Measurements from ENCODE around the gene HTR2C. TPM values are rescaled to one million over a fixed set of nuclear protein-coding genes. Genes with fewer than 3 reads are reported as not detected.
"Not testable (repeated sequence)": the region's sequence is repeated elsewhere in the genome, so short reads cannot be mapped to it uniquely, and the experiment has no call there.

The HTR2C gene
- total RNA-seq, 3 donors from 2014 or later, result not detected

DNA sequence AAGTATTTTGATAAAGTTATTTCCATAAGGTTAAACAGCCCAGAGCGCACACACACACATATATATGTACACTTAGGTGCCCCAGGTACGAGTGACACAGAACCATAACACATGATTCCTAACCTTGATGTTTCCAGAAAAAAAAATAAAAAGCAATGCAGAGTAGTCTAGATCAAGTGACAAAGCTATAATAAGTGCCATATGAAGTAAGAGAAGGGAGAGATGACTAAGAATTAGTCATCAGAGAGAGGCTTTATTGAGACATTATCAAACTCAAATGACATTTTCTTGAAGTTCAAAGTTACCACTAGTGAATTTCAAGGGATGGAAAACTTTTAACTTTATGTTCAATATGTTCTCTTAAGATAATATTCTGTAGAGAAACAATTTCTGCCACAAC, 215.0 kb downstream of the HTR2C start:
- H3K36me3 Mint-ChIP-seq (ENCODE audit: insufficient read depth), result no peaks in the 10 kb centered on the region
- H3K27me3 Mint-ChIP-seq (ENCODE audit: low read depth), result no peaks in the 10 kb centered on the region

DNA sequence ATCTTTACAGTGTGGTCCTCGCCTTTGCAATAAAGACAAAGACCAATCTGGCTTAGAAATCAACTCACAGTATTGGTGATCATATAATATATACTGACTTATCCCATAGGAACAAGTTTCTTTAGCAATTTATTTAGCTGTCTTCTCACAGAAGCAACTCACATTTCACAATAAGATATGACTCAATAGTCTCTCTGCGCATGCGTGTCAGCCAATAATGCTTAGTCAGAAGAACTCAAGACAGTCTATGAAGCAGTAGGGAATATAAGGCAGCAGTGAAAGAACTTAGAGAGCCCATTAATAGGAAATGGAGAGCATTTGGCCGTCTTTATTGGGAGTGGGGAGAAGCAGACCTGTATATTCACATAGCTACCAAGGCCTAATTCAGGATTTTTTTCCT, 216.8 kb downstream of the HTR2C start:
- H3K4me3 Mint-ChIP-seq, result no peak overlapping the region

More for the DNA sequence above, 215.0 kb downstream of the HTR2C start:
- DNase-seq (no peak), ATAC-seq (no peak)
- Mint-ChIP-seq H3K9me3 (no peaks in the 10 kb centered on the region), H3K4me1 (ENCODE audit: low read depth) (no peaks in the 10 kb centered on the region), H3K4me3 (no peak overlapping the region)

DNA sequence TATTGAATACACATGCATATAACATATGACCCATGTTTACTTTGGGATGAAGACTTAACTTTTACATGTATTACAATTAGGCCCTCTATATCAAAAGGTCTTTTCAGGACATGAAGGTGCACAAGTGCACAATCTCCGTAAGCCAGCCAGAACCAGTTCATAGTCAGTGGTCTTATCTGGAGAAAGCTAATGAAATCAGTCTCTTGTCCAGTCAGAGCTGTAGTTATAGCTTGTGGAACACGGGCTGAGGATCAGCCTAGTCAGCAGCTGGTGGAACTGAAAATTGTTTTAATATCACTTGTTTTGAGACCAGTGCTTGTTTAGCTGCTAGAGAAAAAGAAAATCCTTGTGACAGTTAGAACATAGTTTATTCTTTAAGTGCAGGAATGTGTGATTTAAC, 235.6 kb downstream of the HTR2C start:
- H3K4me1 Mint-ChIP-seq (ENCODE audit: low read depth), result no peaks in the 10 kb centered on the region
- DNase-seq (no peak), ATAC-seq (no peak)
- H3K36me3 Mint-ChIP-seq (ENCODE audit: insufficient read depth), result no peaks in the 10 kb centered on the region
- no peaks in the 10 kb centered on the region for H3K27me3 Mint-ChIP-seq (ENCODE audit: low read depth)
- no peak overlapping the region for H3K4me3 Mint-ChIP-seq
- H3K9me3 Mint-ChIP-seq, result no peaks in the 10 kb centered on the region

More for the DNA sequence above, 216.8 kb downstream of the HTR2C start:
- no peaks in the 10 kb centered on the region for H3K9me3 Mint-ChIP-seq
- ATAC-seq (no peak), DNase-seq (no peak)
- no peaks in the 10 kb centered on the region for H3K27me3 Mint-ChIP-seq (ENCODE audit: low read depth)
- H3K4me1 Mint-ChIP-seq (ENCODE audit: low read depth), result no peaks in the 10 kb centered on the region
- no peaks in the 10 kb centered on the region for H3K36me3 Mint-ChIP-seq (ENCODE audit: insufficient read depth)

DNA sequence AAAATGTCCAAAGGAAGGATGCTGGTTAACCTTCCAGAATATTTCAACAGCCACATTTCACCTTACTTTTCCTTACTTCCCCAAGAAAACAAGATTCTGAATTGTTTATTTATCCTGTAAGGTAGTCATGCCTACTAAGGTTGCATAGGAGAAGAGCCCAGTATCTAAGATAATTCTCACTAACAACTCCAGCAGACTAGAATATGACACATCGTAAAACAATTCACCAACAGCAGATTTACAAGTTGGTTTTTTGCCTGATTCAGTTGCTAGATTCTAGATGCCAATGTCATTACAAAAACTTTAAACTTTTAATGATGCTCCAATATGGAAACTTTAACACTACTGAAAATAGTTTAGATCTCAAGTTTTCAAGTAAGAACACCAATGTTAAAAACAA, 257.2 kb downstream of the HTR2C start:
- DNase-seq, result no peak
- Mint-ChIP-seq H3K36me3 (ENCODE audit: insufficient read depth) (no peaks in the 10 kb centered on the region), H3K27me3 (ENCODE audit: low read depth) (no peaks in the 10 kb centered on the region), H3K4me3 (no peak overlapping the region), H3K9me3 (no peaks in the 10 kb centered on the region), H3K4me1 (ENCODE audit: low read depth) (no peaks in the 10 kb centered on the region)
- ATAC-seq, result no peak

DNA sequence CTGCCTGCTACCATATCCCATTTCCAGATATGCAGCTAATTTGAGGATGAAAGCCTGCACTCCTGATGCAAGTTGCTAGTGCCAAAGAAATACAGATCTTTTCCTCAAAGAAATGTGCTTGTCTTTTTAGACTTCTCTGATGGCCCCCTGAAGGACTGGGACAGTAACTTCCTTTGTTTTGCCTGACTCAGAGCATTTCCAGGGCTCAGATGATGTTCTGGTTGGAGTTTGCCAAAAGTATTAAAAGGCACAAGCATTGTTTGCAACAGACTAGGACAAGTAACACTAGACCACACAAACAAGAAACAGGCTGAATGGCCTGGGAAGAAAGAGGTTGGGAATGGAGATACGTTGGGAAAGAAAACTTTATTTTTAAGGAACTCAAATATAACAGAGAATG, 258.3 kb downstream of the HTR2C start:
- Mint-ChIP-seq H3K27me3 (ENCODE audit: low read depth) (no peaks in the 10 kb centered on the region), H3K4me3 (no peak overlapping the region), H3K4me1 (ENCODE audit: low read depth) (no peaks in the 10 kb centered on the region), H3K36me3 (ENCODE audit: insufficient read depth) (no peaks in the 10 kb centered on the region), H3K9me3 (no peaks in the 10 kb centered on the region)
- no peak for DNase-seq
- ATAC-seq, result no peak

DNA sequence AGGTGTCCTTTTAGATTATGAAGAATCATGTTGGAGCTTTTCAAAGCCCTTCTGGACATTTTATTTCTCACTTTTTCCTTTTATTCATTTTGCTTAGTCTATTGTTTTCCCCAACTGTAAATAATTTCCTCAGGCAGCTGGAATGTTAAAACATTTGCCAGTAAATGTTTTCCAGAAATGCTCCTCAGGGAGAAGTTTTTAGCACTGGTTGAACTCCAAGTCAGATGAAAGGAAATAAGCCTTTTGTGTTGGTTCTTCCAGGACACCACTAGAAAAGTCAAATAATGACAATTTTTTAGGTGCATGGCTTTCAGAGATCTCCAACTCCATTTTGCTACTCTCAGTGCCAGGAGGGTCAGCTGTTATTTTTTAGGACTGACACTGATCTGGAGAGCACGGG, 305.6 kb downstream of the HTR2C start:
- H3K27me3 Mint-ChIP-seq (ENCODE audit: low read depth), result no peaks in the 10 kb centered on the region
- H3K4me1 Mint-ChIP-seq (ENCODE audit: low read depth), result no peaks in the 10 kb centered on the region
- H3K36me3 Mint-ChIP-seq (ENCODE audit: insufficient read depth), result no peaks in the 10 kb centered on the region
- DNase-seq (no peak), ATAC-seq (no peak)
- H3K4me3 Mint-ChIP-seq, result no peak overlapping the region
- no peaks in the 10 kb centered on the region for H3K9me3 Mint-ChIP-seq

DNA sequence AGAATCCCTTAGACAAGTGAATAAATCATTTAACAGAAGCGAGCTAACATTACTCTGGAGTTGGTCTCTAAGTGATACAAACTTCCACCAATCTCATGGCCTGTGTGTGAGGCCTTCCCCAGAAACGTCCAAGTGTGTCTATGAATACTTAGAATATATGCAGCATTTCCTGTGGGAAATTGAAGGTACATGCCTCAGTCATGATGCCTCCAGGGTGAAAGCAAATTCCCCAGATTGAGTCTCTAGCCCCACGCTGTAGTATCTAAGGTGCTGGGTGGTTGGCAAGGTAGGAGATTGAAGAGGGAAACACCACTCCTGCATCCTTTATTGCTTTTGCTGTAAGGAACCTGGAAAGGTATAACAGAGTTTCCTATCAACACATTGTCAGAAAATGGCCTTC, 319.7 kb downstream of the HTR2C start:
- DNase-seq (no peak), ATAC-seq (no peak)

DNA sequence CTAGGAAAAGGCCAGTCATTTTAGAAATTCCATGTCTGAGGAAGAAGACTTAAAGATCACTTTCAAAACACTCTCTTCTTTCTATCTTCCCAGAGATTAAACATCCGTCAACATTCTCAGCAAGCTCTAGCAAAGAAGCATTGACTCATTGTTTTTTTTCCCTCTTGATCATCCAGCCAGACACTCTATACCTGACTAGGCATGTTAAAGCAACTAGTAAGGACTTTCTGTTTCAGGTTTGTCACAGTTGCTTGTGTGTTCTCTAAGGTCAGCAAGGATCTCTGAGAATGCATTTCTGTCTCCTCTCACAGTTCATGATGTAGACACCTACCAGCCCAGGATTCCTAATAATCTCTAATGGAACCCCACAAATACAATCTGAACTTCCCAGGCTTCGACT, 321.4 kb downstream of the HTR2C start:
- no peak for DNase-seq
- H3K4me3 Mint-ChIP-seq, result no peak overlapping the region
- H3K27me3 Mint-ChIP-seq (ENCODE audit: low read depth), result no peaks in the 10 kb centered on the region

More for the DNA sequence above, 319.7 kb downstream of the HTR2C start:
- Mint-ChIP-seq H3K9me3 (no peaks in the 10 kb centered on the region), H3K4me3 (no peak overlapping the region), H3K36me3 (ENCODE audit: insufficient read depth) (no peaks in the 10 kb centered on the region), H3K27me3 (ENCODE audit: low read depth) (no peaks in the 10 kb centered on the region), H3K4me1 (ENCODE audit: low read depth) (no peaks in the 10 kb centered on the region)

DNA sequence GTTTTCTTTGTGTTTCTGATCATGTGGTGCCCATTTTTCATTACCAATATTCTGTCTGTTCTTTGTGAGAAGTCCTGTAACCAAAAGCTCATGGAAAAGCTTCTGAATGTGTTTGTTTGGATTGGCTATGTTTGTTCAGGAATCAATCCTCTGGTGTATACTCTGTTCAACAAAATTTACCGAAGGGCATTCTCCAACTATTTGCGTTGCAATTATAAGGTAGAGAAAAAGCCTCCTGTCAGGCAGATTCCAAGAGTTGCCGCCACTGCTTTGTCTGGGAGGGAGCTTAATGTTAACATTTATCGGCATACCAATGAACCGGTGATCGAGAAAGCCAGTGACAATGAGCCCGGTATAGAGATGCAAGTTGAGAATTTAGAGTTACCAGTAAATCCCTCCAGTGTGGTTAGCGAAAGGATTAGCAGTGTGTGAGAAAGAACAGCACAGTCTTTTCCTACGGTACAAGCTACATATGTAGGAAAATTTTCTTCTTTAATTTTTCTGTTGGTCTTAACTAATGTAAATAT, 323.2 kb downstream of the HTR2C start:
- no peak for ATAC-seq
- no peak for DNase-seq
- Mint-ChIP-seq H3K27me3 (ENCODE audit: low read depth) (no peaks in the 10 kb centered on the region), H3K4me3 (no peak overlapping the region), H3K4me1 (ENCODE audit: low read depth) (no peaks in the 10 kb centered on the region), H3K9me3 (no peaks in the 10 kb centered on the region), H3K36me3 (ENCODE audit: insufficient read depth) (no peaks in the 10 kb centered on the region)

More for the DNA sequence above, 321.4 kb downstream of the HTR2C start:
- Mint-ChIP-seq H3K9me3 (no peaks in the 10 kb centered on the region), H3K36me3 (ENCODE audit: insufficient read depth) (no peaks in the 10 kb centered on the region), H3K4me1 (ENCODE audit: low read depth) (no peaks in the 10 kb centered on the region)
- ATAC-seq, result no peak

DNA sequence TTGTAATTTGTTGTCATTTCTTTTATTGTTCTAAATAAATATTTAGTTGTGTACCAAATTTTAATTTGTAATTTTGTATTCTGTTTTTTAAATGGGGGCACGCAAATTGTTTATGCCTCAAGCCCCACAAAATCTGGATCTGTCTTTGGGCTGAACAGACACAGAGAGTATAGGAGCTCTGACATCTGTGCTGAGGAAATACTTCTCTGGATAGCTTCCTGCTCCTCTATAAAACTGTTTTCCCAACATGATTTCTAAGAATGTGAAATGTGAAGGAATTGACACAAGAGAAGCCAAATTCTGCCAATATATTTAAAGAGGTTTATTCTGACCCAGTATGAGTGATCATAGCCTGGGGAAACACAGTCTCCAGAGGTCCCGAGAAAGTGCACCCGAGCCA, 340.5 kb downstream of the HTR2C start:
- H3K36me3 Mint-ChIP-seq (ENCODE audit: insufficient read depth), result no peaks in the 10 kb centered on the region
- no peaks in the 10 kb centered on the region for H3K9me3 Mint-ChIP-seq
- no peaks in the 10 kb centered on the region for H3K4me1 Mint-ChIP-seq (ENCODE audit: low read depth)
- ATAC-seq (no peak), DNase-seq (no peak)
- H3K27me3 Mint-ChIP-seq (ENCODE audit: low read depth), result no peaks in the 10 kb centered on the region
- no peak overlapping the region for H3K4me3 Mint-ChIP-seq

DNA sequence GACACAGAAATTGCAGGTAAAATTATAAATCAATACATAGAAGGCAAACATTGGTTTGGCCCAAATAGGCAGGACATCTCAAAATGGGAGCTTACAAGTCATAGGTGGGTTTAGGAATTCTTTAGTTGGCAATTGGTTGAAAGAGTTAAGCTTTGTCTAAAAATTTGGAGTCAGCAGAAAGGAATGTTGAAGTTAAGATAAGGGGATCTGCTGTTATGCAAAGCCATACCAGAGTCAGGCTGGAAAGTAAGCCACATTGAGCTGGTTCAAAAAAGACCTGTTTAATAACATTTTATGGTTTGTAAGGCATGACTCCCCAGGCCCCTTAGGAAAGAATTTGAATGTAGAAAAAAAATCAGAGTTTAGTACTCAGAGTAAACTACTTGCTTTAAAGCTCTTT, 341.0 kb downstream of the HTR2C start:
- no peak for DNase-seq
- H3K36me3 Mint-ChIP-seq (ENCODE audit: insufficient read depth), result no peaks in the 10 kb centered on the region
- H3K4me1 Mint-ChIP-seq (ENCODE audit: low read depth), result no peaks in the 10 kb centered on the region
- ATAC-seq, result no peak
- no peak overlapping the region for H3K4me3 Mint-ChIP-seq
- no peaks in the 10 kb centered on the region for H3K9me3 Mint-ChIP-seq
- no peaks in the 10 kb centered on the region for H3K27me3 Mint-ChIP-seq (ENCODE audit: low read depth)

DNA sequence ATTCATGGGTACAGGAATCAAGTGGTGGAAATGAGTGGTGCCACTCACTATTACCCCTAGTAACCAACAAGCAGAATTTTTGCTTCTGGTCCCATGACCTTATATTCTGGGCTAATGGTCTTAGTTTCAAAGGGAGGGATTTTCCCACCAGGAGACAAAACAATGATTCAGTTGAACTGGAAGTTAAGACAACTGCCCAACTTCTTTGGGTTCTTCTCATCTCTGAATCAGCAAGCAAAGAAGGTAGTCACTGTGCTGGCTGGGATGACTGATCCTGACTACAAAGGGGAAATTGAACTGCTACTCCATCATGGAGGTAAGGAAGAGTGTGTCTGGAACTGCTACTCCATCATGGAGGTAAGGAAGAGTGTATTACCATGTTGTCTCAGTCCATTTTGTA, 346.3 kb downstream of the HTR2C start:
- Mint-ChIP-seq H3K4me1 (ENCODE audit: low read depth) (no peaks in the 10 kb centered on the region), H3K9me3 (no peaks in the 10 kb centered on the region), H3K27me3 (ENCODE audit: low read depth) (no peaks in the 10 kb centered on the region), H3K36me3 (ENCODE audit: insufficient read depth) (no peaks in the 10 kb centered on the region), H3K4me3 (no peak overlapping the region)
- DNase-seq (no peak), ATAC-seq (no peak)

DNA sequence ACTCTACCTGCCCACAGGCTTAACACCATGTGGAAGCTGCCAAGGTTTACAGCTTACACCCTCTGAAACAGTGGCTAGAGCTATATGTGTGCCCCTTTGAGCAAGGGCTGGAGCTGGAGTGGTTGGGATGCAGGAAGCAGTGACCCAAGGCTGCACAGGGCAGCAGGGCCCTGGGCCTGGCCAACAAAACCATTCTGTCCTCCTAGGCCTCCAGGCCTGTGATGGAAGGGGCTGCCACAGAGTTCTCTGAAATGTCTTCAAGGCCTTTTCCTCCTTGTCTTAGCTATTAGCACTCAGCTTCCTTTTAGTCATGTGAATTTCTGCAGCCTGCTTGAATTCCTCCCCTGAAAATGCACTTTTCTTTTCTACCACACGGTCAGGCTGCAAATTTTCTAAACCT, 348.7 kb downstream of the HTR2C start:
- Mint-ChIP-seq H3K4me1 (ENCODE audit: low read depth) (no peaks in the 10 kb centered on the region), H3K36me3 (ENCODE audit: insufficient read depth) (no peaks in the 10 kb centered on the region), H3K4me3 (no peak overlapping the region), H3K9me3 (no peaks in the 10 kb centered on the region), H3K27me3 (ENCODE audit: low read depth) (no peaks in the 10 kb centered on the region)
- ATAC-seq (no peak), DNase-seq (no peak)

DNA sequence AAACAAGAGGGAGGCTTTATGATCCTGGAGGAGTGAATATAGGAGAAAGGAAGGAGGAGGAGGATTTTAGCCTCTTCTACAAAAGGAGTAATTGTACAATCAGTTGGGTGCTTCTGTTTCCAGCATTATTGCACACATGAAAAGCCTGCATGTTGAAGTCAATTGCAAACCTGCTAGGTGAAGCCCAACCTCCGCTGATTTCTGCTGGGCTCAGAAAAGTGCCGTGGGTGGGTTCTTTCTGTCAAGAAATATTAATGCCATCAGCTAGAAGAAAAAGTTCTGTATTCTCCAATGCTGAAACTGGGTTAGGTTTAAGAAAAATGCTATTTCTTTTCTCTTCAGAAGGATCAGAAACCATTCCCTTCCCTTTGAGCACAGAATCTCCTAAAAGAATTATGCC, 349.4 kb downstream of the HTR2C start:
- H3K36me3 Mint-ChIP-seq (ENCODE audit: insufficient read depth); H3K9me3 Mint-ChIP-seq; DNase-seq; ATAC-seq; H3K4me3 Mint-ChIP-seq; H3K4me1 Mint-ChIP-seq (ENCODE audit: low read depth); H3K27me3 Mint-ChIP-seq (ENCODE audit: low read depth): not testable (repeated sequence)

DNA sequence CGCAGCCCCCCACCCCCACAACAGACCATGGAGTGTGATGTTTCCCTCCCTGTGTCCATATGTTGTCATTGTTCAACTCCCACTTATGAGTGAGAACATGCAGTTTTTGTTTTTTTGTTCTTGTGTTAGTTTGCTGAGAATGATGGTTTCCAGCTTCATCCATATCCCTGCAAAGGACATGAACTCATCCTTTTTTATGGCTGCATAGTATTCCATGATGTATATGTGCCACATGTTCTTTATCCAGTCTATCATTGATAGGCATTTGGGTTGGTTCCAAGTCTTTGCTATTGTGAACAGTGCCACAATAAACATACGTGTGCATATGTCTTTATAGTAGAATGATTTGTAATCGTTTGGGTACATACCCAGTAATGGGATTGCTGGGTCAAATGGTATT, 353.2 kb downstream of the HTR2C start:
- ATAC-seq, H3K4me3 Mint-ChIP-seq: not testable (repeated sequence)

DNA sequence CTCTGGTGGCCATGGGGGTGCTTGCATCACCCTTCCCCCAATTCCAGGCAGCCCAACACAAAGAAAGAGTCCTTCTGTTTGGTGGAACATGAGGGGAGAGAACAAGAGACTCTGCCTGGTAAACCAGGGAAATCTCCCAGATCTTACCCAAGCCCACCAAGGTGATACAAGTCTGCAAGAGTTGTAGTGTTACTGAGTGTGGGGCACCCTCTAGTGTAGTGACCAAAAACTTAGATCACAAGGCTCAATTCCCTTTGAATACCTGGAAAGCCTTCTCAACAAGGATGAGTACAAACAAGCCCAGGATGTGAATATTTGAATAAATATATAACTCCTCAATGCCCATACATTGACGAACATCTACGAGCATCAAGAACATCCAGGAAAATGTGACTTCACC, 368.8 kb downstream of the HTR2C start:
- Mint-ChIP-seq H3K27me3 (ENCODE audit: low read depth) (no peaks in the 10 kb centered on the region), H3K9me3 (no peaks in the 10 kb centered on the region), H3K36me3 (ENCODE audit: insufficient read depth) (no peaks in the 10 kb centered on the region), H3K4me3 (no peak overlapping the region), H3K4me1 (ENCODE audit: low read depth) (no peaks in the 10 kb centered on the region)
- no peak for DNase-seq
- ATAC-seq, result no peak

More for the DNA sequence above, 353.2 kb downstream of the HTR2C start:
- H3K27me3 Mint-ChIP-seq (ENCODE audit: low read depth); H3K9me3 Mint-ChIP-seq; DNase-seq; H3K36me3 Mint-ChIP-seq (ENCODE audit: insufficient read depth); H3K4me1 Mint-ChIP-seq (ENCODE audit: low read depth): not testable (repeated sequence)

Measured in activated T-cell treated with anti-CD3 and anti-CD28 coated beads, Interleukin-2, amount 50 U/mL, for 4 hours (primary cell).